Measurements from ENCODE around the gene CYFIP2. TPM values are rescaled to one million over a fixed set of nuclear protein-coding genes. Genes with fewer than 3 reads are reported as not detected.

CYFIP2 gene
- total and polyA plus RNA-seq, 10 of the 15 experiments (the other 5 are each of a cell fraction or from before 2014, with no cell fraction given): 43.4 to 173 (median 96.0) TPM

DNA sequence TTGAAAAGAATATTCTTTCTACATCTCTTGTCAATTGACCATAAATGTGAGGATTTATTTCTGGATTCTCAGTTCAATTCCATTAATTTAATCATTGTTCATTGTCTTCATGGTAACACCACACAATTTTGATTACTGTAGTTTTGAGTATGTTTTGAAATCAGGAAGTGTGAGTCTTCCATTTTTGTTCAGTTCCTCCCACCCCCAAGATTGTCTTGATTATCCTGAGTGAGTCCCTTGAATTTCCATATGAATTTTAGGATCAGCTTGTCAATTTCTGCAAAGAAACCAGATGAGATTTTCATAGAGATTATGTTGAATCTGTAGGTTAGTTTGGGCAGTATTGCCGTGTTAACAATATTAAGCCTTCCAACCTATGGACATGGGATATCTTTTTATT lies 9.5 kb downstream of the CYFIP2 start:
- ChIA-PET RAD21 (ENCODE audit: unreplicated experiment) (interaction anchor here (1.3 to 4.6 kb wide), 5 partner anchors 8 to 125 kb away, joined by 3 to 53 read pairs (median 7); no protein-coding TSS in a partner anchor), POLR2A (interaction anchor here (1.6 to 4.6 kb wide), 2 partner anchors 10 kb away, joined by 3 to 41 read pairs; no protein-coding TSS in a partner anchor), SMC1A (ENCODE audit: uncharacterized antibody, unreplicated experiment) (interaction anchor here (0.9 to 5.9 kb wide), 5 partner anchors 12 to 33 kb away, joined by 3 to 70 read pairs (median 4); no protein-coding TSS in a partner anchor), CTCF (interaction anchor here (2.2 to 4.4 kb wide), 2 partner anchors 8 to 22 kb away, joined by 19 to 24 read pairs; no protein-coding TSS in a partner anchor)
- no TSS peak for BruUV-seq (replicated peaks)
- TF ChIP-seq, protein P1, sequence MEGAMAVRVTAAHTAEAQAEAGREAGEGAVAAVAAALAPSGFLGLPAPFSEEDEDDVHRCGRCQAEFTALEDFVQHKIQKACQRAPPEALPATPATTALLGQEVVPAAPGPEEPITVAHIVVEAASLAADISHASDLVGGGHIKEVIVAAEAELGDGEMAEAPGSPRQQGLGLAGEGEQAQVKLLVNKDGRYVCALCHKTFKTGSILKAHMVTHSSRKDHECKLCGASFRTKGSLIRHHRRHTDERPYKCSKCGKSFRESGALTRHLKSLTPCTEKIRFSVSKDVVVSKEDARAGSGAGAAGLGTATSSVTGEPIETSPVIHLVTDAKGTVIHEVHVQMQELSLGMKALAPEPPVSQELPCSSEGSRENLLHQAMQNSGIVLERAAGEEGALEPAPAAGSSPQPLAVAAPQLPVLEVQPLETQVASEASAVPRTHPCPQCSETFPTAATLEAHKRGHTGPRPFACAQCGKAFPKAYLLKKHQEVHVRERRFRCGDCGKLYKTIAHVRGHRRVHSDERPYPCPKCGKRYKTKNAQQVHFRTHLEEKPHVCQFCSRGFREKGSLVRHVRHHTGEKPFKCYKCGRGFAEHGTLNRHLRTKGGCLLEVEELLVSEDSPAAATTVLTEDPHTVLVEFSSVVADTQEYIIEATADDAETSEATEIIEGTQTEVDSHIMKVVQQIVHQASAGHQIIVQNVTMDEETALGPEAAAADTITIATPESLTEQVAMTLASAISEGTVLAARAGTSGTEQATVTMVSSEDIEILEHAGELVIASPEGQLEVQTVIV (IDR thresholded peaks at IDR 0.05; ENCODE audit: borderline replicate concordance, partially characterized antibody): no peak
- H3K36me3 ChIP-seq (ENCODE audit: control insufficient read depth in 2 of 2, insufficient read depth in 2 of 2, low read length in 1 of 2): peaks cover 0 to 3% of the 10 kb centered on the region in 2 experiments; a peak in 2 of 4 replicates
- H3K4me2 ChIP-seq (ENCODE audit: control insufficient read depth, insufficient read depth): no peak overlapping the region
- H3K4me1 ChIP-seq (ENCODE audit: control insufficient read depth, insufficient read depth, low read length): peaks cover 26% of the 10 kb centered on the region
- no peaks in the 10 kb centered on the region for H3K9me3 ChIP-seq (replicated peaks; ENCODE audit: control insufficient read depth, insufficient read depth, low read length)
- DNase-seq (ENCODE audit: low read depth, low spot score) (no peak), FAIRE-seq (no peak), ATAC-seq (no peak)
- no peak overlapping the region for H3K27ac ChIP-seq (ENCODE audit: control insufficient read depth, insufficient read depth)
- H3K4me3 ChIP-seq: no peak overlapping the region
- H3K9ac ChIP-seq (ENCODE audit: control insufficient read depth, insufficient read depth, low read length): no peak overlapping the region
- in situ Hi-C loops (cut with MboI): no loop called here
- H4K20me1 ChIP-seq (ENCODE audit: control insufficient read depth, insufficient read depth): no peaks in the 10 kb centered on the region
- 96% methylated on average over 1 of the region's 1 CpG for WGBS (ENCODE audit: insufficient coverage, insufficient replicate concordance, low lambda C conversion rate, missing lambda C conversion rate)
- intact Hi-C loops (cut with micrococcal nuclease; ENCODE audit: unreplicated experiment): loop anchor here (10.0 kb wide), 2 partner anchors 319 to 1779 kb away; no protein-coding TSS in a partner anchor
- no peaks in the 10 kb centered on the region for H3K27me3 ChIP-seq (replicated peaks in 1 of 2; ENCODE audit: control insufficient read depth in 2 of 2, insufficient read depth in 2 of 2, low read length in 1 of 2)
- peaks cover 81% of the 10 kb centered on the region for H3K79me2 ChIP-seq (ENCODE audit: control insufficient read depth, insufficient read depth, low read length)
- no peak overlapping the region for H2AFZ ChIP-seq (ENCODE audit: control insufficient read depth, low read depth, low read length)
